Stimulated activated CD8-positive, alpha-beta memory T cell treated with anti-CD3 and anti-CD28 coated beads, Interleukin-12 subunit alpha, Interleukin-12 subunit beta, amount 100 ng/mL, for 1 hour (primary cell): ENCODE measurements around the gene MLLT6.
A peak's percentile ranks its signal among the peaks of the same experiment; 100 is the strongest.

Experiments
- DNase-seq: peaks from one replicate; pipeline ENCODE4 v3.0.0-alpha.2; 2020; ENCODE audit warnings: low read depth

Gene MLLT6

DNA sequence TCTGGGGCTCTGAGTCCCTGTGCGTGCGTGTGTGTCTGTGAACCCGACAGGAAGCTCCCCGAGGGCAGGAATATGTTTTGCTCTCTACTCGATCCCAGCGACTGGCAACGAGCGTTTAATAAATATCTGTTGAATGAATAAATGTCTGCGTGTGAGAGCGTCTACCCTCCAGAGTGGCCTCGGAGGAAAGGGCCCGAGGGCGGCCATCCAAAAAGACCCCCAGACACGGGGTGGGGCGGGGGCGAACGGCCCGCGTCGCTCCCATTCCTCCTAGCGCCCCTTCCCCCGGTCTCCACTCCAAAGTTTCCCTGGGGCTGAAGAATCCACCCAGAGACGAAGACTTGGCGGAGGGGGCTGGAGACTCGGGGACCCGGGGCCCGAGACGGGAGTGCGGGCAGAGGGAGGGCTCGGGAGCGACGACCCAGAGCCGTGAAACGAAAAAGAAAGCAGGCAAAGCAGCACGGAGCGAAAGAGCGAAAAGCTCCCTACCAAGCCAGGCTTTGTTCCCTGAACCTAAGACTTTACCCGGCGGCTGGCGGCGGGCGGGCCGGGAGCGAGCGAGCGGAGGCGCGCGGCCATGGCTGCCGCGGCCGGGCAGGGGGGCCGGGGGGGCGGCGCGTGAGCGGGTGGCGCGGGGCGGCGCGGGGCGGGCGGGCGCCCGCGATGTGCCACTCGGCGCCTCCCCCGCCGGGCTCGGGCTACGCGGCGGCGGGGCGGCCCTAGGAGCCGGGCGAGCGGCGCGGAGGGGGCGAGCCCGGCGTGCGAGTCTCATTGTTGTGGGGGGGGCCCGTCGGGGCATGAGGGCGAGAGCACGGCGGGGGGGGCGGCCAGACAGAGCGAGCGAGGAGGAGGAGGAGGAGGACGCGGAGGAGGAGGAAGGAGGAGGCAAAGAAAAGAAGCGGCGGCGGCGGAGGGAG is at the start of gene MLLT6:
MLLT6 (plus strand) TSS at position 668 of the 917 bp plus-strand sequence. CDS start 360 bp downstream, outside the sequence.
- DNase-seq = no peak

DNA sequence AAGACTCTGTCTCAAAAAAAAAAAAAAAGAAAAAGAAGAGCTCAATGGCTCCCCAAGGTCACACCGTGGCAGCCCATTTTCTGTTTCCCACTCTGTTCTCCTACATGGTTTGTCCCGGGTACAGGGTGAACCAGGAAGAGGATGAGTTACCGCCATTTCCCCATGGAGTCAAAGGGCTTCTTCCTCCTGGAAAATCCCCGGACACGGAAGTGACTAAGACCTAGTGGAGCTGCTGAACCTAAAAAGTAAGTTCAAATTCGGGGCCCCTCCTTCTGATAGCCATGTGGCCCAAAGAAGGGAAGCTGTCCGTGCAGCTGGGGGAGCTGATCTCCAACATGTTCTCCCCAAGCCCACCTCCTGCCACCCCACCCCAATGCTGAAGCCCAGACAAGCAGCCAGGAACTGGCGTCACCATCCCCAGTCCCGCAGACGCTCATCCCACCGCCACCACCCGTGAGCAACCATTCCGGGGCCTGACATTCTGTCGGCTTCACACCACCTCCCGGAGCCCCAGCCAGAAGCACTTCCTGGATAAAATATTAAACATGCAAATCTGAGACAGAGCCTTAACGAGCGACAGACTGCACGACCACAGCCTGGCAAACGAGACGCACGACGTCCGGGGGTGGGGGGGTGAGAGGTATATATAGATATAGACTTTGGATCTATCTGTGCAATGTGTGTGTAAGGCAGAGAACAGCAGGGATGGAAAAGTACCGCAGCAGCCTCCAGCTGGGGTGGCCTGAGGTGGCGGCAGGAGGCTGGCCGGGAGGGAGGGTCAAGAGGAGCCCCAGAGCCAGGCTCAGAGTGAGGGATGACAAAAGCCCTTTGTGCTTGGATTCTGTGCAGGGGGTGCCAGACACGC is 47.9 kb upstream of the MLLT6 start:
- no peak for DNase-seq

DNA sequence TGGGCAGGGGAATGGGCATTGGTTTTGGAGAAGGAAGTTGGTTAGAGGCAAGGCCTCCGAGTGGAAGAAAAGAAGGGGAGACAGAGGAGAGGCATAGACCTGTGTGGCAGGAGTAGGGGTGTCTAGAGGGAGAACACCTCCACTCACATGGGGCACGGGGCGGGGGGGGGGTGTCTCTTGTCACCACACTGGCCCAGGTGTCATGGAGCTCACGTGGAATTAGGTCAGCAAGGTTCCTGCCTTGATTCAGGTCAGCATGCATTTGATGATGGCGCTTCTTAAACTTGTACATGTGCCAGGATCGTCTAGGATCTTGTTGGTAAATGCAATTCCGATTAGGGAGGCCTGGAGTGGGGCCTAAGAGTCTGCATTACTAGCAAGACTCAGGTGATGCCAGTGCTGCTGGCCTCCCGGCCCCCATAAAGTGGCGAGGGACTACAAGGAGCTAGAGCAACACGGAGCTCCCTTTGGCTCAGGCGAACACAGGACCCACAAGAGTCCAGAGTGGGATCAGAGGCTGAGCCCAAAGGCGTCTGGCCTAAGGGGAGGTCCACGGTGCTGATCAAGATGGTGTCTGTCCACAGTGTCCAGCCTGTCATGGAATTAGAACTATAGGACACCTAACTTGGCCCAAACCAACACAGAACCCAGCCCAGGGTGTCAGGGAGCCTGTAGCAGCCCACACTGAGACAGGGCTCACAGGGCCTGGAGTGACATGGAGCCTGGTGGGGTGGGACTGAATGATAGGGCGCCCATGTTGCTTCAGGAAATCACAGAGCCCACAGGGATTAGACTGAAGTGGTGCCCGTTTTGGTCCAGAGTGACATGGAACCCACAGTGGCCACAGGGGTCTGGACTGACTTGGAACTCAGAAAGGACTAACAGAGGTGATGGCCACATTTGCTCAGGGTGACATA is 47.0 kb upstream of the MLLT6 start:
- DNase-seq = no peak

DNA sequence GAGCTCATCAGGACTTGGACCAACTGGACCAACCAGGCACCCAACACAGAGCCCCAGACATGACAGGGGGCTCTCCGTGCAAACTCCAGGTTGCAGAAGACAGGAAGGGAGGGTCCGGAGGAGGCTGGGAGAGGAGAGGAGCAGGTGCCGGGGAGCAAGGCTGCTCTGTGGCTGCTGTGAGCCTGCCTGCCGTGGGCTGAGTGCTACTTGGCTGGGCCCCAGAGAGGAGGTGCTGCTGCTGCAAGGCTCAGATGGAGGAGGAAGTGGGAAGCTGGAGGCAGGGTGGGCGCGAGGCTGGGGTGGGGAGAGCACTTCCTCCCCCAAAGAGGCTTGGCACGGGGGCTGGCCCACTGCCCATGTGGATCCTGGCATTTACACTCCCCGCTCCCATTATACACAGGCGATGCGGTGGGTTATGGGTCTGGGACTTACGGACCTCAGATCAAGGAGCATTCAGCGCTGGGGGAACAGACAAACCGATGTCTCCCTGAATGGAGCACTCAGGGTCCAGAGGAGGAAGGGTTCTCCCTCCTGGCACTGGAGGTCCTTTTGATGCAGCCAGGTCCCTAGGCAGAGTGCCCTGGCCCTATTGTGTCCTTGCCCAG is 46.2 kb upstream of the MLLT6 start:
- DNase-seq = no peak

DNA sequence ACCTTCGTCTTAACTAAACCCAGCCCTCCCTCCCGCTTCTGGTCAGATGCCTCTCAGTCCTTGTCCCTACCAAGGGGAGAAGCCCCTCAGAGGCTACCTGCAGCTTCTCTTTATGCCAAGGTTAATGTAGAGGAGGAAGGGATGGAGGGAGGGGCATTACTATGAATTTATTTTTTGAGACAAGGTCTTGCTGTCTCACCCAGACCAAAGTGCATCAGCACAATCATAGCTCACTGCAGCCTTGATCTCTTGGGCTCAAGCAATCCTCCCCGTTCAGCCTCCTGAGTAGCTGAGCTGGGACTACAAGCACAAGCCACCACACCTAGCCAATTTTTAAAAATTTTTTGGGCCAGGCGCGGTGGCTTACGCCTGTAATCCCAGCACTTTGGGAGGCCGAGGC is 45.7 kb upstream of the MLLT6 start:
- no peak for DNase-seq

DNA sequence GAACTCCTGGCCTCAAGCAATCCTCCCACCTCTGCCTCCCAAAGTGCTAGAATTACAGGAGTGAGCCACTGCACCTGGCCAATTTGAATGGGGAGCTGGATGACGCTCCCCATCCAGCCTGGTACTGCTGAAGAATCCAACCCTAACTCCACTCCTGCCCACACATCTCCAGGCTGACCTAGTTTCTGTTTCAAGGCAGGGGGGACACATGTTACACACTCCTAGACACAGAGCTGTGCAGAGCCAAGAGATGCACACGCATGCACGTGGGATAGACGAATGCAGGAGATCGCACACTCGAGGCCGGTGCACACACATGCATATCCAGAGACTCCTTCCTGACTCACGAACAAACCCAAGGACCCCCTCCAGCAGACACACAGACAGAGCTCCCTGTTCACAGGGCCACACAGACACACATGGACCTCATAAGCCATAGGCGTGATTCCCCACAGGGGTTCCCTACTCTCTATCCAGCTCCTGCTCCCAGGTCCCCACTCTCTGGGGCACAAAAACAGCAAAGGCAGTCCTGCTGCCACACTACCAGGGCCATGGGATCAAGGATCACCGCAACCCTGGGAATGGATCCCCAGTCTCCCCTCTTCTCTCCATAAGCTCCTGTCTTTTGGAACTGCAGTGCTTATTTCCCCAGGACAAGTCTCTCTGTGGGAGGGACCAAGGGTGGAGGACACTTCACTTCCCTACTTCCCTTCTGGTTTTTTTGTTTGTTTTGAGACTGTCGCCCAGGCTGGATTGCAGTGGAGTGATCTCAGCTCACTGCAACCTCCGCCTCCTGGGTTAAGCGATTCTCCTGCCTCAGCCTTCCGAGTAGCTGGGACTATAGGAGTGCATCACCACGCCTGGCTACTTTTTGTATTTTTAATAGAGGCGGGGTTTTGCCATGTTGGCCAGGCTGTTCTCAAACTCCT is 44.7 kb upstream of the MLLT6 start:
- no peak for DNase-seq

DNA sequence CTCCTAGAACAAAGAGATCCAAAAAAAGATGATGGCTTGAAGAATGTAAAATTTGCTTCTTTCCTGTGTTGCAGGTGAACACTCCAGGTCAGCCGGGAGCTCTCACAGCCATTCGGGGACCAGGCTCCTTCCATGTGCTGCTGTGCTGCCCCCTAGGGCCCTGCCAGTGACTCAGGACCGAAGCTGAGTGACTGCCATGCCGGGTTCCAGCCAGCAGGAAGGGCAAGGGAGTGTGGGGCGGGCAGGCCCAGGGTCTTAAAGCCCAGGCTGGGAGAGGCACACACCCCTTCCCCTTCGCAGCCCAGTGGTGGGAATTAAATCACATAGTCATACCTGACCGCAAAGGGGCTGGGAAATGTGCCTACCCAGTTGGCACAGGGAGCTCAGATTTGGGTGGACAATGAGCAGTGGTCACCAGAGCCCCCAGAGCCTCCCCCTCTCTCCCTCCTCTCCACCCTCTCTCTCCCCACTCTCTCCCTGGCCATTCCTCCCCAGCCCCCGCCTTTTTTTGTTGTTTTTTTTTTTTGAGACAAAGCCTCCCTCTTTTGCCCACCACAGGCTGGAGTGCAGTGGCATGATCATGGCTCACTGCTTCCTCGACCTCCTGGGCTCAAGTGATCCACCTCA is 41.8 kb upstream of the MLLT6 start:
- no peak for DNase-seq

DNA sequence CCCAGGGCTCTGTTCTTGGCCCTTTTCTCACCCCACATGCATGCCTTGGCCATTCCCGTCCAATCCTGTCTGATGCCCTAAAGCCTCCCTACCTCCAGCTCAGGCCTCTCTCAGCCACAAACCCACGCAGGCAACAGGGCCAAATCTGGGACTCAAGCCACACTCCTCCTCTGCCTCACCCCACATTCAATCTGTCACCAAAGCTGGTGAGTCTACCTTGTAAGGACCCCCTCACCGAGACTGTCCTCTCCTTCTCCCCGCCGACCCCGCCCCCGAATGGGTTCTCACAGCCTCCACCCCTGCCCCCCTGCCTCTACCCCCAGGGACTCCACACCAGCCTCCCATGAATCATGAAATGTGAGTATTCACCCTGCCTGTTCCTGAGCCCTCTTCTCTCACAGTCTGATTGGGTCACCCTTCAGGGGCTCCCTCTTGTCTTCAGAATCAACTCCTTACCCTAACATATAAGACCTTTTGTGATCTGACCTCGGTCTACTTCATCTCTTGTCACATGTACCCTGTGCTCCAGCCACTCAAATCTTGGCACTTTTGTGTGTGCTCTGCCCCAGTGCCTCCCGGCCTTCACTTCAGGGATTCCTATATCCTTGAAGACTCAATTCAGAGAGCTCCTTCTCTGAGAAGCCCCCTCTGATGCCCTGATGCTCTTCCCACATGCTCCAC is 41.0 kb upstream of the MLLT6 start:
- DNase-seq = no peak

DNA sequence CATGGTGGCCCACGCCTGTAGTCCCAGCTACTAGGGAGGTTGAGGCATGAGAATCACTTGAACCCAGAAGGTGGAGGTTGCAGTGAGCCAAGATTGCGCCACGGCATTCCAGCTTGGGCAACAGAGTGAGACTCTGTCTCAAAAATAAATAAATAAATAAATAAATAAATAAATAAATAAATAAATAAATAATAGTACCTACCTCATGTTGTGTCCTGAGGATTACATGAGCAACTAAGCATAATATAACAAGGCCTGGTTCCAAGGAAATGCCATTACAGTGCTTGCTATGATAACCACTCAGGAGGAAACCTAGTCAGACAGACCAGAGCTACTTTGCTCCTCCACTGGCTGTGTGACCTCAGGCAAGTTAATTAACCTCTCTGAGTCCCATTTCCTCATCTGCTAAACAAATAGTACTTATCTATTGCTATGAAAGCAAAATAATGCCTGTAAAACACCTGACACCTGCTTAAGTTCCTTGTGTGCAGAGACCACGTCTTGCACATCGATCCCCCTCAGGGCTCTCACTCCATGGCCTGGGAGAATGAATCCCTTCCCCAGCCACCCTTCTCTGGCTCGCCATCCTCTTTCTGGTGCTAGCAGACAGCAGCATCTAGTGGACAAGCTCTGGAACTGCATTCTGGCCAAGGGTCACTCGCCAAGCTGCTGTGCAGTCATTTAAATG is 37.8 kb upstream of the MLLT6 start:
- peak; percentile 23 for DNase-seq

DNA sequence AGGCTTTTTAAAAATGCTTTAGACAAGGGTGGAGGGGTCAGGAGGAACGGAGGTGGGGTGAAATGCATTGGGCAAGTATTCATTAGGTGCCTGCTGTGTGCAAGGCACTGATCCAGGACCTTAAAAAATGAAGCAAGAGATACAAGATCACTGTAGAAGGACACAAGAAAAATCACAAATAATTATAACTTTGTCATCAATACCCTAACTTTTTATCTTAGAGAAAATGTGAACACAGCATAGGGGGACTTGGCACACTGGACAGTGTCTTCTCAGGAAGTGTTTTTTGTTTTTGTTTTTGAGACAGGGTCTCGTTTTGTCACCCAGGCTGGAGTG is 37.3 kb upstream of the MLLT6 start:
- DNase-seq = no peak

DNA sequence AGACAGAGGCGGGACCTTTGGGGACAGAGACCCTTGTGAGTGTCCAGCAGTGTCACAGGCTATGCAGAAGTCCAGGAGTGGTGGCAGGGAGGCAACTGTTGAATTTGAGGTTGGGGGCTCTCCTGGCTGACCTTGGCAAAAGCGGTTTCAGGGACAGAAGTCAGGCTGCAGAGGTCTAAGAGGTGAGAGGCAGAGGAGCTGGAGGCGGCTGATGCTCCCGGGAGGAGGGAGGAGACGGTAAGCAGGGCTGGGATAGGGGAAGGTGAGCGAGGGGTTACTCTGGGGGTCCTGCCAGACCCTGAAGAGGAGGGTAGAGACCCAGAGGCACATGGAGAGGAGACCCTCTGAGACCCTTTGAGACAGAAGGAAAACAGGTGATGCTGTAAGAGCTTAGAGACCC is 35.6 kb upstream of the MLLT6 start:
- no peak for DNase-seq

DNA sequence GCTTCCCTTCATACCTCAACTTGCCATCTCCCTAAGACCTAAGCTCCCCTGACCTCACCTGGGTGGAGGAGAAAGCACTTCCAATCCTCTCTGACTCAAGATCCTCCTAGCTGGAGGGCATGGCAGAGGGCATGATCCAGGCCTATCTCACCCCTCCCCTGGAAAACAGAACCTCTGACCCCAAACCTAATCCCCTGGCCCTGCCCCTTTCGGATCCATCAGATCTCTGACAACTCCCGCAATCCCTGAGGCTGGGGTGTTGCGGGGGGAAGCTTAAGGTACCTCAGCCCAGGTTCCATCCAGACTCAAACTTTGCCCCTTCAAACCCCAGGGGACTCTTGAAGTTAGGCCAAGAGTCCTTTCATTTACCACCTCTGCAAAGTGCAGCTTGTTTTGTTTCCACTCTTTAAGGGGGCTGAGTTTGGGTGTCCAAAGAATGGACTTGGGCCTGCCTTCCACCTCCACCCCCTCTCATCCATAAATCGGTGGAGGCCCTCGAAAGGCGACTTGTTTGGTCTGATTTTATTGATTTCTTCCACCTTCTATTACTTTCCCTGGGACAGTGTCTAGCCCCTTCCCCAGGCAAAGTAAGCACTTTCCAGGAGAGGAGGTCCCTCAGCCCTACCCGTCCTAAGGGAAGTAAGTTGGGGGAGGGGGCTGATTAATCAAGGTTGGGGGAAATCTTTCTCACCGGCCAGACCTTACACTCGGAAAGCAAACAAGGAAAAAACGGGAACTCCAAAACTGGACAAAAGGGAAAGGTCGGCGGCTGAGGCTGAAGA is 32.9 kb upstream of the MLLT6 start:
- no peak for DNase-seq

DNA sequence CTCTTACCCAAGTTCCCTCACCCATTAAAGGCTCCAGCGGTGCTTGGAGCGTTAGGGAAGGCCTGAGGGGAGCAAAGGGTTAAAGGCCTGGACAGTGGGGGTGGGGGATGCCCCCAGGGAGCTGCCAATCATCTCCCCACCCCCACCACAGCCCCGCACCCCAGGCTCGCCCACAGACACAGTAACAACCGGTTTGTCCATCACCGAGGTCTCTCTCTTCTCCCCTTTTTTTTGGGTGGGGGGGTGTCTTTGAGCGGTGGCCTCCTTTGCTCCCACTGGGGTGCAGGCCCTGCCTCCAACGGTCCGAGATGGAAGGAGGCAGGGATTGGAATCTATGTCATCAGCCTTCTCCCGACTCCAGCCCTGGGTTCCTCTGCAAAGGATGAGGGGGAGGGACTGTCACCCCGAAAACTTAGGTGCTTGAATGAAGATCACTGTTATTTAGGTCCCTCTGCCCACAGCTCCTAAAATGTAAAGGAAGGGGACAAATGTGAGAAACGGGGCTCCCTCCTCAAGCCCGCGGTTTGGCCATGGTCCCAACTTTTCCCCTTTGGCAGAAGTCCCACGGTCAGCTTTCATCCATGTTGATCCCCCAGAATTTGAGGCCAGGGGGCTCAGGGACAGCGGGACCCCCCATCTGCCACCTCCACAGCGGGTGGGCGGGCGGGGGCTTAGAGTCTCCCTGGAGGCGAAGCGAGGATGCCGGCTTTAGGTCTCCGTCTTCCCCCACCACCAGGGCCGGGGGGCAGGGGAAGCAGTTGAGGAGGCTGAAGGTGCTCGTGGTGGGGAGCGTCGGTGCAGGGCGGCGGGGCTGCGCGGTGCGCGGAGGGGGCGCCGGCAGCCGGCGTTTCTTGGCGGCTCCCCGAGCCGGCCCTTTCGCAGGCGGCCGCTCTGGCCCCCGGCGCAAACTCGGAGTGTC is 32.0 kb upstream of the MLLT6 start:
- no peak for DNase-seq

DNA sequence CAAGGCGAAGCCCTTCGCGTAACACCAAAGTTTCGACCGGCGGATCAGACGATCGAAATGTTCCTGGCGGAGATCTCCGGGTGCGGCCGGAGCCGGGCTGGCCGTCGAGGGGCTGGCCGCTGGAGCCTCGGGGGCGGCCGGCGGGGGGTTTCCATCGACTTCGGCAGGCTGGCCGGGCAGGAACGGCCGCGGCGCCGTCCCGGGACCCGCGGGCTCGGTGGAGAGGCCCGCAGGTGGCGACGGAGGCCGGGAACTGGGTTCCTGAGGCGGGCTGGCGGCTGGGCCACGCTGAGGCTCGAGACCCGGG is 31.4 kb upstream of the MLLT6 start:
- DNase-seq = no peak

DNA sequence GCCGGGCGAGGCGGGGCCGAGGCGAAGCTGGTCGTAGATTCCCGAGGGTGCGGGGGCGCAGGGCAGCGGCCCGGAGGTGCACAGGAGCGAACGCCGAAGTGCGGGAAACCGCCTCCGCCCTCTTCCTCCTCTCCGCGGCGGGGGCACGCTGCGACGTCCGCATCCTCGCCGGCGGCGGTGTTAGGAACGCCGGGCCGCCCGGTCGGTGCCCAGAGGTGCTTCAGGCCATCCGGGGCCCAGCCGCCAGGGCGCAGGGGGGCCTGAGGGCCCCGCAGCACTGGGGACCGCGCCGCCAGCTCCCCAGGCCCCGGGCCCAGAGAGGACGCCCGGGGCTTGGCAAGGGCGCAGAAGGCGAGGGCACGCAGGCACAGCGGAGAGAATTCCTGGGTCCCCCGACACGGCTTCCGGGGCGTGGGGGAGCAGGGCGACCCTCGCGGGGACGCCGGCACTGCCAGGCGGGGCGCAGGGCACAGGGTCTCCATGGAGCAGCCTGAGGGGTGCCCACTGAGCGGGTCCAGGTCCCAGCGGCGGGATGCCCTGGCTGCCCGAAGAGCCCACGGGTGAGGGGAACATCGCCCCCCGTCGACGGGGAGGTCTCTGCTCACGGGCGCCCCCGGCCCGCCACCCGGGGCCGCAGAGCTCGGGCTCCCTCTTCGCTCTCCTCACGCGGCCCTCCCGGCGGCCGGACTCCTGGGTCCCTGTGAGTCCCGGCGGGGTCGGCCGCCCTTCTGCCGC is 30.9 kb upstream of the MLLT6 start:
- no peak for DNase-seq
